Breast epithelium (tissue), 3 donors: ENCODE measurements around the gene FAM240A.

Experiments
- POLR2A ChIP-seq: fragments of 450-650 bp; IDR thresholded peaks from one replicate; pipeline ENCODE4 v1.6.1; 2016; ENCODE audit warnings: antibody characterized with exemption, mild to moderate bottlenecking, moderate library complexity
- POLR2AphosphoS5 ChIP-seq, 3 donors: sonication (generic); formaldehyde crosslinking; IDR thresholded peaks; one replicate each; pipeline ENCODE4 v1.6.1; 2017; ENCODE audit warnings: antibody characterized with exemption in 3 of 3
- TF ChIP-seq, protein P1 (sequence below), 3 donors: fragments of 450-650 bp; IDR thresholded peaks; one replicate each; pipeline ENCODE4 v1.5.1; 2016 to 2017; ENCODE audit warnings: antibody characterized with exemption in 3 of 3, mild to moderate bottlenecking in 3 of 3, moderate library complexity in 3 of 3

- TF ChIP-seq, protein P1, sequence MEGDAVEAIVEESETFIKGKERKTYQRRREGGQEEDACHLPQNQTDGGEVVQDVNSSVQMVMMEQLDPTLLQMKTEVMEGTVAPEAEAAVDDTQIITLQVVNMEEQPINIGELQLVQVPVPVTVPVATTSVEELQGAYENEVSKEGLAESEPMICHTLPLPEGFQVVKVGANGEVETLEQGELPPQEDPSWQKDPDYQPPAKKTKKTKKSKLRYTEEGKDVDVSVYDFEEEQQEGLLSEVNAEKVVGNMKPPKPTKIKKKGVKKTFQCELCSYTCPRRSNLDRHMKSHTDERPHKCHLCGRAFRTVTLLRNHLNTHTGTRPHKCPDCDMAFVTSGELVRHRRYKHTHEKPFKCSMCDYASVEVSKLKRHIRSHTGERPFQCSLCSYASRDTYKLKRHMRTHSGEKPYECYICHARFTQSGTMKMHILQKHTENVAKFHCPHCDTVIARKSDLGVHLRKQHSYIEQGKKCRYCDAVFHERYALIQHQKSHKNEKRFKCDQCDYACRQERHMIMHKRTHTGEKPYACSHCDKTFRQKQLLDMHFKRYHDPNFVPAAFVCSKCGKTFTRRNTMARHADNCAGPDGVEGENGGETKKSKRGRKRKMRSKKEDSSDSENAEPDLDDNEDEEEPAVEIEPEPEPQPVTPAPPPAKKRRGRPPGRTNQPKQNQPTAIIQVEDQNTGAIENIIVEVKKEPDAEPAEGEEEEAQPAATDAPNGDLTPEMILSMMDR (IDR thresholded peaks at IDR 0.05) = no peak
- TF ChIP-seq POLR2AphosphoS5 (IDR thresholded peaks at IDR 0.05) (no peak), POLR2A (no peak)
Observed at GRCh38 chr3:46624533-46624932, 12.2 kb downstream of the FAM240A start.
